GM18907 (cell line): Measurements from ENCODE around the gene GNAS-AS1.

Source experiments
- ATAC-seq: cut with Tn5 transposase; IDR thresholded peaks from one replicate; pipeline ENCODE4 v1.9.1; 2021; ENCODE audit warnings: mild to moderate bottlenecking, moderate library complexity; ENCODE audit not compliant: unreplicated experiment

Gene GNAS-AS1

GRCh38 chr20:58886546-58886945, 35.8 kb upstream of the GNAS-AS1 start:
- no peak for ATAC-seq

DNA sequence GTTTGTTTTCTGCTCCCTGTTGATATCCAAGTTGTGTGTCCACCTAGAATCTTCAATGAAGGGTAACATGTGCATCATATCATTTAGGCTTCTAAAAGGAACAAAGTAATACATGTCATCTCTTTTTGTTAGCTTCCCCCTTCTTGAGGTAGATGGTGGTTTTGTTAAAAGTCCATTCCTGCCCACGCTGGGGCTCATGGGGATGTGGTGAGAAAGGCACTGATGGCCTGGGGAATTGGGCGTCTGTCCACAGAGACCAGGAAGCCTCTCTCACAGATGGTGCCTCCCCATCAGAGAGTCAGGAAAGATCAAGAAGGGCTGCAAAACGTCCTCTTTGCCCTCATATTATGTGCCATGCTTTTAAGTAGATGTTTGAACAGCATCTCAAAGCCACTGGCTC, 34.3 kb upstream of the GNAS-AS1 start:
- no peak for ATAC-seq

DNA sequence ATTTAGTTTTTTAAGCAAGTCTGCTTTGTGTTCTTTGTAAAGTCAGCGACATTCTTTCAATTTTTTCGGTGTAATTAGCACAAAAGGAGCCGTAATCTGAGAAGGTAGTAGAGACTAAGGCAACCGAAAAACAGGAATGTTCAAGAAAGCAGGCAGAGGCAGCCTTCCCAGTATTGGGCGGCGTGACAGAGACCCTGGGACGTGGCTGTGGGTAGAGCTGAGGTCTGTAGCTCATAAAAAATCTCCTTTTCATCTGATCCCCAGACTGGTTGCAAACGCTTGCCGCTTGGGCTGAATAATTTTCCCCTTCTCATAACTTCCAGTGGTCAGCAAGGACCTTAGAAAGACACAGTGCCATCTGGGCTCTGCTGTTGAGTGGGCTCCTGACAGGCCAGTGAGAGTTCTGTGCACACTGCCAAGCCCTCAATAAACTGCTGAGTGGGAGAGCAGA, 32.6 kb upstream of the GNAS-AS1 start:
- ATAC-seq = no peak

DNA sequence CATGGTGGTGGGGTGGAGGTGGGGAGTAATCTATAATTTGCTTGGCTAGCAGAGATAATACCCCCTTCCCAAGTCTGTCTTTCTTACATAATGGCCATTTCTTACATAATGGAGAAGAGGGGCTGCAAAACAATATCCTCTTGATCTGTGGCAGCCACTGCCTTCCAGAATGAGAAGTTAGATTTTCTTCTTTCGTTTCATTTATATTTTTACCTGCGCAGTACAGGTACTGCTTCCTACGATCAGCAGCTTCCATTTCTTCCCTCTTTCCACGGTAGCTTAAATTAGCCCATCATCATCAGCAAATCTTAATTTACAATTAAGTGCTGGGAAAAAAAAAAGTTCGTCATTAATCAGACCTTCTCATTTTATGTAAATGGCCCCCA, 32.0 kb upstream of the GNAS-AS1 start:
- ATAC-seq = no peak

- no peak for ATAC-seq
These were observed 30.5 kb upstream of the GNAS-AS1 start for GRCh38 chr20:58880994-58881752.

DNA sequence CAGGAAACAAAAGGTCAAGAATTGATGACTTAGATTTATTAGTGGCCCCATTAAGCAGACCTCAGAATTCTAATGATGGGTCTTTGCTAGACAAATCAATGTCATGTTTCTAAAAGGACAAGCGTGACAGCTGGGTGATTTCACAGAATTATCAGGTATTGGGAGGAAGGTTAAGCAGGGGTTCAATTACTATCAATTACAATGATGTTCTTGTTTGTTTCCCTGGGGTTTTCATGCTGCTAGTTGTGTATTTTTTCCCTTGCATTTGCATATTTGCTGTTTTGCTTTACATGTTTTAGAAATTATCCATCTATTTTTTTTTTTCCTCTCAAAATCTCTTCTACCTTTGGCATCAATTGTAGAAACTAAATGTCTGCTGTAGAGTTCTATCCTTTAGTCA, 29.7 kb upstream of the GNAS-AS1 start:
- ATAC-seq = no peak

- ATAC-seq = no peak
These were observed 27.7 kb upstream of the GNAS-AS1 start for GRCh38 chr20:58878399-58878798.

GRCh38 chr20:58877976-58878360, 27.3 kb upstream of the GNAS-AS1 start:
- ATAC-seq = no peak

- ATAC-seq = no peak
These were observed 26.6 kb upstream of the GNAS-AS1 start for GRCh38 chr20:58877050-58877975.

DNA sequence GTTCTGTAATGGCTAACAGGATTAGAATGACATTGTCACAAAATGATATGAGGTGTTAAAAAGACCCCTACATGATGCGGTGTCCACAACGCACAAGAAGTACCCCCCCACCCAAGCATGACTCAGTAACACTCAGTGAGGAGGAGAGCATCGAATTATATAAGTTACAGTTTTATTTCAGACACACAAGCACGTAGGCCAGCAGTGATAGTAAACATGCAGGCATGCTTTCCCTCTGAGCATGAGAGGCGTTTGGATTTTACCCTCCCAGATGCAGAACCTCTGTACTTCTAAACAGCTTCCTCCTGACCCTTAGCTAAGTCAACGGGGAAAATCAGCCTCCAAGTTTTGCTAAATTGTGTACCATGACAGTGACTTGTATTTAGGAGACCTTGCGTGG, 25.7 kb upstream of the GNAS-AS1 start:
- ATAC-seq = no peak

GRCh38 chr20:58875541-58876134, 24.9 kb upstream of the GNAS-AS1 start:
- ATAC-seq = no peak

DNA sequence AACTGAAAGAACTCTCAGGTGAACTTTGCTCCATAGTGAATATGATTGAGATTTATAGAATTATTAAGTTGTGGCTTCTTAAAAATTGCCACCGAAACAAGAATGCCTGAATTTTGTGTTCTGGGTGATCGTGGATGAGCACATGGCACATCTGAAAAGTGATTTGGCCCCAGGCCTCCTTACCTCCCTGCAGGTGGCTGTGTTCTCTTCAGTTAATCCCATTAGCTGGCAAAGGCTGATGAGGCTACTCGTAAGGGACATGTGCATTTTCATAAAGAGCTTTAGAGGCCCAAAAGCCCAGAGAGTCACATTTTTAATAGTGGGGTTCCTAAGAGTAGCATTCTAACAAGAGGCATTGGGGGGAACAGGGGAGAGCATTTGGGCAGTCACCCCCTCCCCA, 24.4 kb upstream of the GNAS-AS1 start:
- ATAC-seq = no peak

- ATAC-seq = no peak
These were observed 23.8 kb upstream of the GNAS-AS1 start for GRCh38 chr20:58874469-58874868.

- ATAC-seq = no peak
These were observed 20.9 kb upstream of the GNAS-AS1 start for GRCh38 chr20:58871533-58872102.

GRCh38 chr20:58870293-58871014, 19.8 kb upstream of the GNAS-AS1 start:
- ATAC-seq = peak; percentile 62

DNA sequence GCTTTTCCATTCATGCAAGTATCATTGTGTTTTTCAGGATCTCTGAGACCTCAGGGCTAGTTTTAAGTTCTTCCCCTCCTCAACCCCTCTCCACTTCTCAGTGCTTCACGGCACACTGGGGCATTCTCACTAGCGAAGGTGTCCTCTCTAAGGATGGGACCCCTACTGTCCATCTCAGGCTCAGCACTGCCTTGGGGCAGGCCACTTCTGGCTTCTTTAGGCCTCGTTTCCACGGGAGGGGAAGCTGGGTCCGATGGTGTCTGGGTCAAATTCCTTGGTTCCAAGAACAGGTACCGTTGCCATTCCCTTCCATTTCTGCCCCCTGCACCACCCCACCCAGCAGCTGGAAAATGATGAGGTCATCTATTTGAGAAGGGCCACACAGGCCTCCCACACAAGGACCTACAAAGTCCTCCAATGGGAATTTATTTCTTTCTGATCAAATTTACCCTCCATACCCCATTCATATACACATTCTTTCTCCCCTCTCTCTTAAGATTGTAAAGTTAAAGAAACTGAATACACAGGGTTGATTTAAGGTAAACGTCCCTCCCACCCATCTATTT, 19.0 kb upstream of the GNAS-AS1 start:
- no peak for ATAC-seq

- no peak for ATAC-seq
These were observed 18.1 kb upstream of the GNAS-AS1 start for GRCh38 chr20:58868795-58869194.

- ATAC-seq = no peak
These were observed 16.5 kb upstream of the GNAS-AS1 start for GRCh38 chr20:58867211-58867610.

GRCh38 chr20:58865843-58866242, 15.1 kb upstream of the GNAS-AS1 start:
- ATAC-seq = no peak

DNA sequence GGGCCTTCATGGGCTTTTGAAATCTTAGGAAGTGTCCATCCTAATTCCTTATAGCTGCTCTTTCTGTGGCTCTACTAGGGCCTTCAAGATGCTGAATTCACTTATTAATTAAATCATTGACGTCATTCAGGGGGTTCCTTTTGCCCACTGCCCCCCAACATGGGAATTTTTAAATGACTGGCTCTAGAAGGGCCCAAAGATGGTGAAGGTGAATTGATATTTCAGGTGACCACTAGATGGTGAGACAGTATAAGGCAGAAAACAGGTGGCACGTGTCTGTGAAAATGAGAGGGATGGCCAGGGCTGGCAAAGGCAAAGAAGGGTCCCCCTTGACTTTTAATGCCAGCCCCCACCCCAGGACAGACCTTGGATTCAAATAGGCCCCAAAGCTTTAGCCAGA, 13.6 kb upstream of the GNAS-AS1 start:
- no peak for ATAC-seq
